ENCODE results near the gene TIMELESS. TPM values are rescaled to one million over a fixed set of nuclear protein-coding genes. Genes with fewer than 3 reads are reported as not detected.

The TIMELESS gene
- total RNA-seq, 6 donors from 2014 or later: 5.6 to 14.7 (median 9.5) TPM

GRCh38 chr12:56374726-56375597, 74.3 kb downstream of the TIMELESS start:
- Histone ChIP-seq H3K36me3 (no peaks in the 10 kb centered on the region), H3K27ac (no peak overlapping the region), H3K4me1 (peaks cover 0 to 5% (median 2%) of the 10 kb centered on the region in 4 donors), H3K9me3 (no peaks in the 10 kb centered on the region), H3K4me3 (no peak overlapping the region), H3K27me3 (no peaks in the 10 kb centered on the region)
- TF ChIP-seq EP300 (IDR thresholded peaks at IDR 0.05) (no peak), CTCF (IDR thresholded peaks at IDR 0.05) (no peak), POLR2A (IDR thresholded peaks at IDR 0.05) (no peak), POLR2AphosphoS5 (IDR thresholded peaks at IDR 0.05) (no peak)
- no peak for ATAC-seq (ENCODE audit: low FRiP score in 2 of 2)
- no peak for DNase-seq
- 55 to 69% methylated on average over 7 of the region's 7 CpGs for WGBS, 2 donors

GRCh38 chr12:56373515-56373914, 75.7 kb downstream of the TIMELESS start:
- no peak for DNase-seq
- no peaks in the 10 kb centered on the region for H3K36me3 ChIP-seq
- no peak overlapping the region for H3K27ac ChIP-seq
- WGBS, 2 donors: 83 to 96% methylated on average over 1 of the region's 1 CpG
- H3K27me3 ChIP-seq: no peaks in the 10 kb centered on the region
- no peak for ATAC-seq (ENCODE audit: low FRiP score in 2 of 2)
- no peak overlapping the region for H3K4me3 ChIP-seq
- H3K9me3 ChIP-seq: no peaks in the 10 kb centered on the region
- no peak for TF ChIP-seq POLR2A (IDR thresholded peaks at IDR 0.05)
- no peak for TF ChIP-seq POLR2AphosphoS5 (IDR thresholded peaks at IDR 0.05)
- TF ChIP-seq EP300 (IDR thresholded peaks at IDR 0.05): no peak
- TF ChIP-seq CTCF (IDR thresholded peaks at IDR 0.05): no peak
- peaks cover 0 to 5% (median 2%) of the 10 kb centered on the region in 4 donors for H3K4me1 ChIP-seq

- ATAC-seq (ENCODE audit: low FRiP score in 2 of 2): no peak
These were observed 82.3 kb downstream of the TIMELESS start for GRCh38 chr12:56366948-56367347.

More at GRCh38 chr12:56366948-56367347, 82.3 kb downstream of the TIMELESS start:
- H3K27me3 ChIP-seq: no peaks in the 10 kb centered on the region
- no peaks in the 10 kb centered on the region for H3K9me3 ChIP-seq
- no peaks in the 10 kb centered on the region for H3K4me1 ChIP-seq
- no peak for DNase-seq
- H3K4me3 ChIP-seq: no peak overlapping the region
- no peaks in the 10 kb centered on the region for H3K36me3 ChIP-seq
- H3K27ac ChIP-seq: no peak overlapping the region
- TF ChIP-seq POLR2AphosphoS5 (IDR thresholded peaks at IDR 0.05): no peak
- no peak for TF ChIP-seq EP300 (IDR thresholded peaks at IDR 0.05)
- no peak for TF ChIP-seq POLR2A (IDR thresholded peaks at IDR 0.05)
- no peak for TF ChIP-seq CTCF (IDR thresholded peaks at IDR 0.05)
- 80 to 100% methylated on average over 3 of the region's 3 CpGs for WGBS, 2 donors

Other genes with a start within 250 kb of the TIMELESS start
- gene RNF41, start 227.5 kb downstream of the TIMELESS start, total RNA-seq: 10 to 100 TPM; 38.8 to 94.3 (median 62.1) TPM
- gene NABP2, start 225.1 kb downstream of the TIMELESS start, total RNA-seq: 10 to 100 TPM in 4 of 6 donors, 1 to 10 TPM in 2; 4.2 to 23.1 (median 17.6) TPM
- 1 to 10 TPM in 2 of 6 donors, under 1 TPM in 1, not detected in 3; 0.37 to 1.2 (median 1.1) TPM for gene SLC39A5, start 219.4 kb downstream of the TIMELESS start, total RNA-seq
- gene ANKRD52, start 191.0 kb downstream of the TIMELESS start, total RNA-seq: 10 to 100 TPM; 17.6 to 48.2 (median 28.8) TPM
- 10 to 100 TPM; 12.8 to 26.3 (median 17.5) TPM for gene COQ10A, start 182.5 kb downstream of the TIMELESS start, total RNA-seq
- 100 to 1,000 TPM in 5 of 6 donors, 10 to 100 TPM in 1; 99.9 to 201 (median 151) TPM for gene CS, start 149.1 kb downstream of the TIMELESS start, total RNA-seq
- 100 to 1,000 TPM in 1 of 6 donors, 10 to 100 TPM in 5; 50.3 to 105 (median 61.4) TPM for gene CNPY2, start 133.4 kb downstream of the TIMELESS start, total RNA-seq
- 100 to 1,000 TPM in 1 of 6 donors, 10 to 100 TPM in 5; 19.5 to 227 (median 74.4) TPM for gene PAN2, start 115.4 kb downstream of the TIMELESS start, total RNA-seq
- gene IL23A, start 110.5 kb downstream of the TIMELESS start, total RNA-seq: 1 to 10 TPM in 1 of 6 donors, under 1 TPM in 1, not detected in 4; 0.81 to 1.1 TPM
- gene STAT2, start 89.3 kb downstream of the TIMELESS start, total RNA-seq: 100 to 1,000 TPM in 5 of 6 donors, 10 to 100 TPM in 1; 96.1 to 553 (median 178) TPM
- gene APOF, start 86.6 kb downstream of the TIMELESS start, total RNA-seq: under 1 TPM in 1 of 6 donors, not detected in 5; 0.20 TPM
- gene MIP, start 5.2 kb upstream of the TIMELESS start, total RNA-seq: not detected
- gene SPRYD4, start 19.2 kb upstream of the TIMELESS start, total RNA-seq: 1 to 10 TPM; 1.8 to 3.3 (median 3.0) TPM
- gene GLS2, start 38.7 kb upstream of the TIMELESS start, total RNA-seq: 10 to 100 TPM in 1 of 6 donors, 1 to 10 TPM in 5; 2.0 to 11.6 (median 5.0) TPM
- 100 to 1,000 TPM in 1 of 6 donors, 10 to 100 TPM in 5; 43.0 to 113 (median 78.4) TPM for gene RBMS2, start 72.4 kb upstream of the TIMELESS start, total RNA-seq
- gene BAZ2A, start 180.9 kb upstream of the TIMELESS start, total RNA-seq: 100 to 1,000 TPM in 2 of 6 donors, 10 to 100 TPM in 4; 74.5 to 245 (median 95.5) TPM
- 100 to 1,000 TPM; 245 to 404 (median 317) TPM for gene ATP5F1B, start 196.6 kb upstream of the TIMELESS start, total RNA-seq
- gene PTGES3, start 238.9 kb upstream of the TIMELESS start, total RNA-seq: 100 to 1,000 TPM in 3 of 6 donors, 10 to 100 TPM in 3; 41.9 to 156 (median 105) TPM

Measured in upper lobe of left lung (tissue), 6 donors.